HepG2 (cell line): ENCODE results near the gene IFIH1.

Experiments
- ELF4 ChIP-seq: sonication (generic); formaldehyde crosslinking; IDR thresholded peaks from 2 replicates; pipeline ENCODE4 v1.5.0; 2020; ENCODE audit warnings: missing genetic modification reagents, mild to moderate bottlenecking, moderate library complexity, borderline replicate concordance
- ETV5 ChIP-seq: IDR thresholded peaks from 2 replicates; pipeline ENCODE4 v1.6.1; 2018; ENCODE audit warnings: missing biosample characterization, missing genetic modification reagents, inconsistent platforms, borderline replicate concordance
- GLI4 ChIP-seq: sonication (generic); formaldehyde crosslinking; IDR thresholded peaks from 2 replicates; pipeline ENCODE4 v1.5.1; 2020; ENCODE audit warnings: missing genetic modification reagents, mild to moderate bottlenecking, moderate library complexity, borderline replicate concordance
- NFYB ChIP-seq: sonication (generic); formaldehyde crosslinking; IDR thresholded peaks from 2 replicates; pipeline ENCODE4 v1.4.0; 2020; ENCODE audit warnings: missing genetic modification reagents
- TAF1 ChIP-seq: sonication (generic); formaldehyde crosslinking; IDR thresholded peaks from 2 replicates; pipeline ENCODE4 v1.4.0; 2020; ENCODE audit warnings: missing genetic modification reagents
- TCF12 ChIP-seq, 2 experiments: fragments of 450-650 bp in 1 of 2; sonication (generic) in 1 of 2; formaldehyde crosslinking in 1 of 2; IDR thresholded peaks; 2 replicates each; pipeline versions ENCODE4 v1.6.1 to v1.8.0; 2017 to 2022; ENCODE audit warnings: antibody characterized with exemption in 1 of 2, mild to moderate bottlenecking in 1 of 2, missing genetic modification reagents in 1 of 2, moderate library complexity in 1 of 2
- TF ChIP-seq, protein P1 (sequence below), 2 experiments: fragments of 450-650 bp in 1 of 2; sonication (generic) in 1 of 2; formaldehyde crosslinking in 1 of 2; IDR thresholded peaks; 2 replicates each; pipeline versions ENCODE4 v1.6.1 to v1.8.0; 2016 to 2022; ENCODE audit warnings: antibody characterized with exemption in 1 of 2, mild to moderate bottlenecking in 1 of 2, missing genetic modification reagents in 1 of 2
- TF ChIP-seq, protein P2 (sequence below): sonication (generic); formaldehyde crosslinking; conservative IDR thresholded peaks from 2 replicates; pipeline ENCODE4 v1.4.0; 2020; ENCODE audit warnings: mild to moderate bottlenecking, missing genetic modification reagents, moderate library complexity

DNA sequence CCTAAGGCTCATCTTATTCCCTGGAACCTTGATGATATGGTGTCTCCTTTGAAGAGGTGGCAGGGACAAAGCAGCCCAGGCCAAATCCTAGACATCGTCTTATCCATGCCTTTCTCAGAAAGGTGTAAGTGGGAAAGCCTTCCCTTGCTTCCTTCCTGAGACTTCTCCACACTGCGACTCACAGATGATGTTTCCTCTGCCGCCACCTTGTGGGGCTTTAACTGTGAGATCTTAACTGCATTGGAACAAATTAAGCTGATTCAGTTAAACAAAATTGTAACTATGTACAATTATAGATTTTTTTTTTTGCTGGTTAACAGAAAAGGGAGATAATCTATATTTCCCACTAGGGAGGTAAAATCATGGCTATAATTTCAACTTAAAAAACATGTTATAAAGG lies 15.5 kb upstream of the IFIH1 start:
- TF ChIP-seq, protein P1, sequence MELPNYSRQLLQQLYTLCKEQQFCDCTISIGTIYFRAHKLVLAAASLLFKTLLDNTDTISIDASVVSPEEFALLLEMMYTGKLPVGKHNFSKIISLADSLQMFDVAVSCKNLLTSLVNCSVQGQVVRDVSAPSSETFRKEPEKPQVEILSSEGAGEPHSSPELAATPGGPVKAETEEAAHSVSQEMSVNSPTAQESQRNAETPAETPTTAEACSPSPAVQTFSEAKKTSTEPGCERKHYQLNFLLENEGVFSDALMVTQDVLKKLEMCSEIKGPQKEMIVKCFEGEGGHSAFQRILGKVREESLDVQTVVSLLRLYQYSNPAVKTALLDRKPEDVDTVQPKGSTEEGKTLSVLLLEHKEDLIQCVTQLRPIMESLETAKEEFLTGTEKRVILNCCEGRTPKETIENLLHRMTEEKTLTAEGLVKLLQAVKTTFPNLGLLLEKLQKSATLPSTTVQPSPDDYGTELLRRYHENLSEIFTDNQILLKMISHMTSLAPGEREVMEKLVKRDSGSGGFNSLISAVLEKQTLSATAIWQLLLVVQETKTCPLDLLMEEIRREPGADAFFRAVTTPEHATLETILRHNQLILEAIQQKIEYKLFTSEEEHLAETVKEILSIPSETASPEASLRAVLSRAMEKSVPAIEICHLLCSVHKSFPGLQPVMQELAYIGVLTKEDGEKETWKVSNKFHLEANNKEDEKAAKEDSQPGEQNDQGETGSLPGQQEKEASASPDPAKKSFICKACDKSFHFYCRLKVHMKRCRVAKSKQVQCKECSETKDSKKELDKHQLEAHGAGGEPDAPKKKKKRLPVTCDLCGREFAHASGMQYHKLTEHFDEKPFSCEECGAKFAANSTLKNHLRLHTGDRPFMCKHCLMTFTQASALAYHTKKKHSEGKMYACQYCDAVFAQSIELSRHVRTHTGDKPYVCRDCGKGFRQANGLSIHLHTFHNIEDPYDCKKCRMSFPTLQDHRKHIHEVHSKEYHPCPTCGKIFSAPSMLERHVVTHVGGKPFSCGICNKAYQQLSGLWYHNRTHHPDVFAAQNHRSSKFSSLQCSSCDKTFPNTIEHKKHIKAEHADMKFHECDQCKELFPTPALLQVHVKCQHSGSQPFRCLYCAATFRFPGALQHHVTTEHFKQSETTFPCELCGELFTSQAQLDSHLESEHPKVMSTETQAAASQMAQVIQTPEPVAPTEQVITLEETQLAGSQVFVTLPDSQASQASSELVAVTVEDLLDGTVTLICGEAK (IDR thresholded peaks at IDR 0.05), result no peak
- TF ChIP-seq, protein P1 (CRISPR knock-in tag; IDR thresholded peaks at IDR 0.05), result no peak
- TF ChIP-seq ELF4 (CRISPR knock-in tag) (no peak), ETV5 (no peak), TAF1 (CRISPR knock-in tag) (no peak), GLI4 (CRISPR knock-in tag) (no peak), NFYB (no peak), TCF12 (IDR thresholded peaks at IDR 0.05) (no peak), TCF12 (CRISPR knock-in tag; IDR thresholded peaks at IDR 0.05) (no peak)
- TF ChIP-seq, protein P2, sequence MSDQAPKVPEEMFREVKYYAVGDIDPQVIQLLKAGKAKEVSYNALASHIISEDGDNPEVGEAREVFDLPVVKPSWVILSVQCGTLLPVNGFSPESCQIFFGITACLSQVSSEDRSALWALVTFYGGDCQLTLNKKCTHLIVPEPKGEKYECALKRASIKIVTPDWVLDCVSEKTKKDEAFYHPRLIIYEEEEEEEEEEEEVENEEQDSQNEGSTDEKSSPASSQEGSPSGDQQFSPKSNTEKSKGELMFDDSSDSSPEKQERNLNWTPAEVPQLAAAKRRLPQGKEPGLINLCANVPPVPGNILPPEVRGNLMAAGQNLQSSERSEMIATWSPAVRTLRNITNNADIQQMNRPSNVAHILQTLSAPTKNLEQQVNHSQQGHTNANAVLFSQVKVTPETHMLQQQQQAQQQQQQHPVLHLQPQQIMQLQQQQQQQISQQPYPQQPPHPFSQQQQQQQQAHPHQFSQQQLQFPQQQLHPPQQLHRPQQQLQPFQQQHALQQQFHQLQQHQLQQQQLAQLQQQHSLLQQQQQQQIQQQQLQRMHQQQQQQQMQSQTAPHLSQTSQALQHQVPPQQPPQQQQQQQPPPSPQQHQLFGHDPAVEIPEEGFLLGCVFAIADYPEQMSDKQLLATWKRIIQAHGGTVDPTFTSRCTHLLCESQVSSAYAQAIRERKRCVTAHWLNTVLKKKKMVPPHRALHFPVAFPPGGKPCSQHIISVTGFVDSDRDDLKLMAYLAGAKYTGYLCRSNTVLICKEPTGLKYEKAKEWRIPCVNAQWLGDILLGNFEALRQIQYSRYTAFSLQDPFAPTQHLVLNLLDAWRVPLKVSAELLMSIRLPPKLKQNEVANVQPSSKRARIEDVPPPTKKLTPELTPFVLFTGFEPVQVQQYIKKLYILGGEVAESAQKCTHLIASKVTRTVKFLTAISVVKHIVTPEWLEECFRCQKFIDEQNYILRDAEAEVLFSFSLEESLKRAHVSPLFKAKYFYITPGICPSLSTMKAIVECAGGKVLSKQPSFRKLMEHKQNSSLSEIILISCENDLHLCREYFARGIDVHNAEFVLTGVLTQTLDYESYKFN, result no peak
